Bronchial epithelial cell (primary cell): ENCODE measurements around the gene ALAS1. TPM values are rescaled to one million over a fixed set of nuclear protein-coding genes. Genes with fewer than 3 reads are reported as not detected.
A peak's percentile ranks its signal among the peaks of the same experiment; 100 is the strongest.

ENCODE experiments used
- DNase-seq: peaks from one replicate; pipeline ENCODE4 v3.0.0-alpha.2; 2010; ENCODE audit warnings: low read depth
- FAIRE-seq: peaks from 2 replicates; lab custom pipeline; 2011; peaks lifted over from hg19 to GRCh38; lab: Jason Lieb, UNC
- H3K27me3 ChIP-seq: 2 replicates; pipeline ENCODE4 v1.5.1; 2011; ENCODE audit warnings: low read length; ENCODE audit not compliant: control insufficient read depth, insufficient read depth
- H3K36me3 ChIP-seq: 2 replicates; pipeline ENCODE4 v1.5.1; 2011; ENCODE audit warnings: low read length; ENCODE audit not compliant: control insufficient read depth, insufficient read depth
- H3K4me3 ChIP-seq: 2 replicates; pipeline ENCODE4 v1.5.1; 2011; ENCODE audit warnings: mild to moderate bottlenecking, low read depth, low read length, control low read depth
- total RNA-seq: library from RNA; depleted of rRNA; stranded (reverse); fragments of >200 nt; gene quantifications from 2 replicates; pipeline ENCODE4 v1.2.1, GENCODE V29; 2014
- TF ChIP-seq, protein P1 (sequence below): IDR thresholded peaks from 2 replicates; pipeline ENCODE4 v1.5.1; 2011; ENCODE audit warnings: mild to moderate bottlenecking, moderate library complexity, low read length, control low read depth, inconsistent platforms; ENCODE audit not compliant: insufficient read depth, severe bottlenecking

The ALAS1 gene
- total RNA-seq, 1 donor from 2014 or later: 32.1 TPM

DNA sequence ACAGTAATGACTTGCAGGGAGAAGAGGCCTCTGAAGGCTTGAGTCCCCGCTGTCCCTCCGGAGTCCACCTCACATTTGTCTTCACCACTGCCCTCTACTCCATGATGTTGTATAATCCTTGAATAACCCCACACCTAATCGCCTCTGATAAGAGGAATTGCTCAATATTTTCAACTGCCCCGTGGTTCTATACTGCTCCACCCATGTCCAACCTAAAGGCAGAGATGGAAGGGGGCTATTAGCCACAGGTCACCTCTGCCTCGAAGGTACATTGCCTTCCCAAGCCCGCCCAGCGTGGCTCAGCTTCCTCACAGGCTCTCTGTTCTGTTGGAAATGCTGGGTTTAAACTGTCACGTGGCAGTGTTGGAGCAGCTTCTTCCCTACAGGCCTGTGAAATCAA, 15.0 kb downstream of the ALAS1 start:
- Histone ChIP-seq H3K4me3 (no peak overlapping the region), H3K36me3 (peaks cover 29% of the 10 kb centered on the region), H3K27me3 (no peaks in the 10 kb centered on the region)
- TF ChIP-seq, protein P1, sequence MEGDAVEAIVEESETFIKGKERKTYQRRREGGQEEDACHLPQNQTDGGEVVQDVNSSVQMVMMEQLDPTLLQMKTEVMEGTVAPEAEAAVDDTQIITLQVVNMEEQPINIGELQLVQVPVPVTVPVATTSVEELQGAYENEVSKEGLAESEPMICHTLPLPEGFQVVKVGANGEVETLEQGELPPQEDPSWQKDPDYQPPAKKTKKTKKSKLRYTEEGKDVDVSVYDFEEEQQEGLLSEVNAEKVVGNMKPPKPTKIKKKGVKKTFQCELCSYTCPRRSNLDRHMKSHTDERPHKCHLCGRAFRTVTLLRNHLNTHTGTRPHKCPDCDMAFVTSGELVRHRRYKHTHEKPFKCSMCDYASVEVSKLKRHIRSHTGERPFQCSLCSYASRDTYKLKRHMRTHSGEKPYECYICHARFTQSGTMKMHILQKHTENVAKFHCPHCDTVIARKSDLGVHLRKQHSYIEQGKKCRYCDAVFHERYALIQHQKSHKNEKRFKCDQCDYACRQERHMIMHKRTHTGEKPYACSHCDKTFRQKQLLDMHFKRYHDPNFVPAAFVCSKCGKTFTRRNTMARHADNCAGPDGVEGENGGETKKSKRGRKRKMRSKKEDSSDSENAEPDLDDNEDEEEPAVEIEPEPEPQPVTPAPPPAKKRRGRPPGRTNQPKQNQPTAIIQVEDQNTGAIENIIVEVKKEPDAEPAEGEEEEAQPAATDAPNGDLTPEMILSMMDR: no peak
- FAIRE-seq: no peak
- DNase-seq: no peak

DNA sequence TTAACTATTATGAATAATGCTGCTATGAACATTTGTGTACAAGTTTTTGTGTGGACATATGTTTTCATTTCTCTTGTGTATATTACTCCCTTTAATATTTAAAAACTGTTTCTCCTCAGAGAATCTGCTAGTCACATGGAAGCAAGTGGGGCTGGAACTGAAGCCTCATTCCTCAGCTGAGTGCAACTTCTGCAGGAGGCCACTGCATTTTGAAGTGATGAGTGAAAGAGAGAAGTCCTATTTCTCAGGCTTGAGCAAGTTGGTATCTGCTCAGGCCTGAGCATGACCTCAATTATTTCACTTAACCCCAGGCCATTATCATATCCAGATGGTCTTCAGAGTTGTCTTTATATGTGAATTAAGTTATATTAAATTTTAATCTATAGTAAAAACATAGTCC, 15.9 kb downstream of the ALAS1 start:
- FAIRE-seq: no peak
- H3K36me3 ChIP-seq: peaks cover 23% of the 10 kb centered on the region
- TF ChIP-seq, protein P1: no peak
- no peaks in the 10 kb centered on the region for H3K27me3 ChIP-seq
- no peak overlapping the region for H3K4me3 ChIP-seq
- no peak for DNase-seq

DNA sequence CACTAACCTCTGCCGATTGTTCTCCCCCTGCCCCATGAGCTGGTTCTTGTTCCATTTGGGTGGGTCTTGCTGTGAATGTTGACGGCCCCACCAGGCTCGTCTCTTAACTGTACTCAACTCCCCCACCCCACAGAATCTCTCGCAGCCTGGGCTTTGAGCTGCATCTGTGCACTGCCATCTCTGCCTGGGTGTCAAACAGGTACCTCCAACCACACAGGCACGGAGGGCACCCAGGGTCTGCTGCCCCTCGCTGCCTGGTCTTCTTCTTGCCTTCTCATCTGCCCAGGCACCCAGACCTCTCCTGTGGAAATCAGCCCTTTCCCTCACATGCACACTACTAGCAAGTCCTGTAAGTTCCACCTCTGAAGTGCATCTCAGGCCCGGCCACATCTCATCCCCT, 17.4 kb downstream of the ALAS1 start:
- H3K36me3 ChIP-seq: peaks cover 20% of the 10 kb centered on the region
- TF ChIP-seq, protein P1: no peak
- no peak overlapping the region for H3K4me3 ChIP-seq
- no peak for DNase-seq
- FAIRE-seq: no peak
- H3K27me3 ChIP-seq: no peaks in the 10 kb centered on the region

DNA sequence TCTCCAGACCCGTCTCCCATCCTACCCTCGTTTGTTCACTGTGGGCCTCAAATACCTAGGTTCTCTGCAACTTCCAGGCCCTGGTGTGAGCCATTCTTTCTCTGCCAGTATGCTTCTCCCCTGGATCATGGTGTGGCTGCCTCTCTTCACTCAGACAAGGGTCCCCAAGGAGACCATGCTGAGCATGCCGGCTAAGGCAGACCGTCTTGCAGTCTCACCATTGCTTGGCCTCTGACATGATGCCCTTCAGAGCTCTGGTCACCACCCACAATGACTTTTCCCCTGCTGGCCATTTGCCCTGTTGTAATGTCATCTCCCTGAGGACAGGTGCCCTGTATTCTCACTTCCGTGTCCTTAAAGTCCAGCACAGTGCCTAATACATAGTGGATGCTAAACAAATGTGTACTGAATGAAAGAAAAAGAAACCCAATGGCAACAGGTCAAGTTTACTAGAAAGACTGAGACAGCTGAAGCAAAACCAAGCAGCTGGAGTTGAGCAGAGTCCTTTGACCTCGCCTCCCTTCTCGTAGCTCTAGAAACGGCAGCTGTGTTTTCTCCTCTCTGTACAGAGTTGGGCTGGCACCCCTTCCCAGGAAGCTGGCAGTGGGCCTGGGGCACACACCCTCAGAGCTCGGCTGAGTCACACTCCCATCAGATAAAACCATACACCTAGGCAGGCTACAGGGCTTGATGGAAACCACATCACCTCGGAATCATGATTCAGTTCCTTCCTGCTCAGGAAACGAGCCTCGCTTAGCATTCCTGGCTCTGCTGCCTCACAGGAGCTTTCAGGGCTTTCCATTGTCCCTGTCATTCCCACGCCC, 18.8 kb downstream of the ALAS1 start:
- TF ChIP-seq, protein P1: no peak
- Histone ChIP-seq H3K4me3 (no peak overlapping the region), H3K27me3 (no peaks in the 10 kb centered on the region), H3K36me3 (peaks cover 15% of the 10 kb centered on the region)
- FAIRE-seq: peak; percentile 99
- DNase-seq: peak; percentile 98

DNA sequence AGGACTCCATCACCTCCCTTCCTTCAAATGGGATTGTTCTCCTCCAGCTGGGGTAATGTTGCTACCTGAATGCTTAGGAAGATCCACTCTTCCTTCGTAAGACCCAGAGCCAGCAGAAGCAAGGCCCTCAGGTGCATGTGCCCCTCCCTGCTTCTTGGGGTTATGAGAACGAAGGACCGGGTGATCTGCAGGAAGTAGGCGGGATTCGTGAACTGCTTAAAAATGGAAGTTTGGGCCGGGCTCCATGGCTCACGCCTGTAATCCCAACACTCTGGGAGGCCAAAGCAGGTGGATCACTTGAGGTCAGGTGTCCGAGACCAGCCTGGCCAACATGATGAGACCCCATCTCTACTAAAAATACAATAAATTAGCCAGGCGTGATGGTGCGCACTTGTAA, 19.4 kb downstream of the ALAS1 start:
- FAIRE-seq: no peak
- H3K4me3 ChIP-seq: no peak overlapping the region
- H3K36me3 ChIP-seq: peaks cover 11% of the 10 kb centered on the region
- TF ChIP-seq, protein P1: no peak
- no peaks in the 10 kb centered on the region for H3K27me3 ChIP-seq
- no peak for DNase-seq
